ENCODE measurements around the gene ATAD3C.
"Not testable (repeated sequence)": the region's sequence is repeated elsewhere in the genome, so short reads cannot be mapped to it uniquely, and the experiment has no call there.

The ATAD3C gene

GRCh38 chr1:1479547-1480487 lies 30.3 kb downstream of the ATAD3C start:
- DNase-seq, result no peak

GRCh38 chr1:1480488-1480867 lies 31.0 kb downstream of the ATAD3C start:
- DNase-seq, result not testable (repeated sequence)

GRCh38 chr1:1481811-1482210 lies 32.3 kb downstream of the ATAD3C start:
- not testable (repeated sequence) for DNase-seq

GRCh38 chr1:1482856-1483255 lies 33.4 kb downstream of the ATAD3C start:
- no peak for DNase-seq

GRCh38 chr1:1483714-1484113 lies 34.2 kb downstream of the ATAD3C start:
- DNase-seq, result no peak

- DNase-seq, result not testable (repeated sequence)
Observed at GRCh38 chr1:1484976-1485750, 35.7 kb downstream of the ATAD3C start.

- not testable (repeated sequence) for DNase-seq
Observed at GRCh38 chr1:1485755-1486317, 36.3 kb downstream of the ATAD3C start.

- no peak for DNase-seq
Observed at GRCh38 chr1:1487701-1488100, 38.2 kb downstream of the ATAD3C start.

- DNase-seq, result no peak
Observed at GRCh38 chr1:1489231-1489630, 39.7 kb downstream of the ATAD3C start.

- DNase-seq, result no peak
Observed at GRCh38 chr1:1489861-1490260, 40.4 kb downstream of the ATAD3C start.

GRCh38 chr1:1490633-1491230 lies 41.2 kb downstream of the ATAD3C start:
- no peak for DNase-seq

- no peak for DNase-seq
Observed at GRCh38 chr1:1491601-1492000, 42.1 kb downstream of the ATAD3C start.

- DNase-seq, result not testable (repeated sequence)
Observed at GRCh38 chr1:1494311-1494710, 44.8 kb downstream of the ATAD3C start.

GRCh38 chr1:1495461-1495975 lies 46.0 kb downstream of the ATAD3C start:
- DNase-seq, result not testable (repeated sequence)

- DNase-seq, result not testable (repeated sequence)
Observed at GRCh38 chr1:1504777-1505365, 55.4 kb downstream of the ATAD3C start.

GRCh38 chr1:1505366-1505798 lies 55.9 kb downstream of the ATAD3C start:
- not testable (repeated sequence) for DNase-seq

- not testable (repeated sequence) for DNase-seq
Observed at GRCh38 chr1:1505801-1506200, 56.3 kb downstream of the ATAD3C start.

- DNase-seq, result no peak
Observed at GRCh38 chr1:1507305-1507704, 57.8 kb downstream of the ATAD3C start.

- DNase-seq, result not testable (repeated sequence)
Observed at GRCh38 chr1:1508775-1509464, 59.4 kb downstream of the ATAD3C start.

GRCh38 chr1:1509465-1509850 lies 60.0 kb downstream of the ATAD3C start:
- DNase-seq, result not testable (repeated sequence)

- DNase-seq, result peak; percentile 15
Observed at GRCh38 chr1:1510912-1511532, 61.5 kb downstream of the ATAD3C start.
